Right ventricle myocardium superior (tissue), 1 donor: Measurements from ENCODE around the gene DOCK9. TPM values are rescaled to one million over a fixed set of nuclear protein-coding genes. Genes with fewer than 3 reads are reported as not detected.
A peak's percentile ranks its signal among the peaks of the same experiment; 100 is the strongest.

Source experiments
- ATAC-seq: fragments of 200-7000 bp; cut with Tn5 transposase; one replicate; pipeline ENCODE4 v1.9.1; 2020; ENCODE audit warnings: mild to moderate bottlenecking; ENCODE audit not compliant: poor library complexity
- DNase-seq: peaks from one replicate; pipeline ENCODE4 v3.0.0-alpha.2; 2020
- intact Hi-C: fragments of 100-400 bp; cut with DNase I; formaldehyde crosslinking; loops from one replicate; pipeline ENCODE4 v1.11.2; 2022
- long read RNA-seq: library from polyadenylated mRNA; unstranded; transcript quantifications from one replicate; pipeline ENCODE4 v2.0.0, GENCODE V29; 2021
- total RNA-seq: library from RNA; stranded (reverse); fragmentation: NEBNext Ultra II Directional; extraction: Animal tissue kit (Norgen Biotek cat#: 25700); gene quantifications from one replicate; pipeline ENCODE4 v1.2.1, GENCODE V29; 2021
- donor health status: DM: no; HTN: yes; CAD: no; lungs with severe emphysema.

Gene DOCK9
- total RNA-seq, result 28.3 TPM
- long read RNA-seq, partial matches to known transcripts, result 9 of 12 reads
- long read RNA-seq, other reads (novel, unspliced or antisense), result 3 of 12 reads

GRCh38 chr13:98977568-98978265 is at the start of gene DOCK9:
TSS of gene DOCK9 (minus strand) at chr13:98978064. CDS start at chr13:98977909, 155 bp downstream.
- DNase-seq (peak; percentile 83), ATAC-seq (peak; percentile 92)
- intact Hi-C loops, result loop anchor here (10.0 kb wide), 1 partner anchor 47 kb away; no protein-coding TSS in a partner anchor

DNA sequence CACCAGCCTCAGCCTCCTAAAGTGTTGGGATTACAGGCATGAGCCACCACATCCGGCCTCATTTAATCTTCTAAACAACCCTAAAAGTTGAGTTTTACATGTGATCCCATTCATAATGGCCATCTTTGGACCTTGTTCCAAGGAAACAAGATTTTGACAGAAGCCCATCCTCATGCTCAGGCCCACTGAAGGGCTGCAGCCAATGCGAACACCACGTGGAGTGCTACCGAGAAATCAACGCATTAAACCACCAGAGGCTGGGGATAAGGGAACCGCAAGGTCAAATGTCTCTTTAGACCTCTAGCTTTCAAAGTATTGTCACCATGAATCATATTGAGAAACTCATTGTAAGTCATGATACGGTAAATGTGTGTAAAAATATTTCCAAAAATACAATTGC is 49.4 kb upstream of the DOCK9 start:
- intact Hi-C loops, result loop anchor here (10.0 kb wide), 1 partner anchor 52 kb away; the partner anchor contains the start of gene DOCK9
- DNase-seq (no peak), ATAC-seq (no peak)

DNA sequence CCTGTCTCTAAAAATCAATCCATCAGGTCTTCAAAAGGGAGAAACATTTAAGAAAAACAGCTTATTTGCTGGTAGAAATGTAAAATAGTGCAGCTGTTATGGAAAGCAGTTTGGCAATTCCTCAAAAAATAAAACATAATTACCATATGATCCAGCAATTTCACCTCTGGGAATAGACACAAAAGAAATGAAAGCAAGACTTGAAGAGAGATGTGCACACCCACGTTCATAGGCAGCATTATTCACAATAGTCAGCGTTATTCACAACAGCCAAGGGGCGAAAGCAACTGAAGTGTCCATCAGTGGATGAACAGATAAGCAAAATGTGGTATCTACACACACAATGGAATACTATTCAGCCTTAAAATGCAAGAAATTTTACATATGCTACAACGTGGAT is 45.1 kb upstream of the DOCK9 start:
- ATAC-seq (no peak), DNase-seq (no peak)
- intact Hi-C loops, result loop anchor here (10.0 kb wide), 1 partner anchor 48 kb away; the partner anchor contains the start of gene DOCK9

DNA sequence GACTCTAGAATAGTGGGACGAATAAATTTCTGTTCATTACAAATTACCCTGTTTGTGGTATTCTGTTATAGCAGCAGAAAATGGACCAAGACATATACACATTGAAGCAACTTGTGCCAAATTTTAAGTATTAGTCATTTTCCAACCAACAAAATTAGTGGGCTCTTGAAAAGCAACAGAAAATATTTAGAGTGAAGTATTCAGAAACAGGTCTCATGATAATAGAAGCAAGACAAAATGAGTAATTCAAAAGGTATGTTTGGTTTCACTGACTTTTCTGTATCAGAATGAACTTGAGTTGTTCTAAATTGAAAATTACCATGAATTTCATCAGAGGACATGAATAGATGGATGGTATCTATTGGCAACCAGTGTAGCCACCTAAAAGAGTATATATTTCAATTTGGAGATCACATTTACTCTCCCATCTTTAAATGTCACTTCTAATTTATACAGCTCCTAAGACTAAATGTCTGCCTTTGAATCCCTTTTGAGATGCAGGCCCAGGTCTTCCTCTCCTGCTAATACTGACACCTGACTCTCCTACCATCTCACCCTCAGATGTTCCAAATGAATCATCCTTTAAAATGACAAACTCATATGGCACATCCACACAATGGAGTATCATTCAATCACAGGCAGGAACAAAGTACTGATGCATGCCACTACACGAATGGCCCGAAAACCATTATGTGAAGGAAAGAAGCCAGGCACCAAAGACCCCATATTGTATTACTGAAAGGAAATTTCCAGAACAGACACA is 40.7 kb upstream of the DOCK9 start:
- DNase-seq, result no peak
- ATAC-seq, result no peak
- intact Hi-C loops, result no loop called here

GRCh38 chr13:99015606-99016490 is 38.0 kb upstream of the DOCK9 start:
- no peak for ATAC-seq
- intact Hi-C loops, result no loop called here
- DNase-seq, result no peak

GRCh38 chr13:99014522-99014921 is 36.7 kb upstream of the DOCK9 start:
- no peak for DNase-seq
- no peak for ATAC-seq
- intact Hi-C loops, result no loop called here

- intact Hi-C loops, result no loop called here
- DNase-seq, result no peak
Observed at GRCh38 chr13:99013951-99014350, 36.1 kb upstream of the DOCK9 start.

GRCh38 chr13:99012539-99012938 is 34.7 kb upstream of the DOCK9 start:
- no peak for ATAC-seq
- DNase-seq, result no peak
- intact Hi-C loops, result no loop called here

More at GRCh38 chr13:99013951-99014350, 36.1 kb upstream of the DOCK9 start:
- ATAC-seq, result no peak

DNA sequence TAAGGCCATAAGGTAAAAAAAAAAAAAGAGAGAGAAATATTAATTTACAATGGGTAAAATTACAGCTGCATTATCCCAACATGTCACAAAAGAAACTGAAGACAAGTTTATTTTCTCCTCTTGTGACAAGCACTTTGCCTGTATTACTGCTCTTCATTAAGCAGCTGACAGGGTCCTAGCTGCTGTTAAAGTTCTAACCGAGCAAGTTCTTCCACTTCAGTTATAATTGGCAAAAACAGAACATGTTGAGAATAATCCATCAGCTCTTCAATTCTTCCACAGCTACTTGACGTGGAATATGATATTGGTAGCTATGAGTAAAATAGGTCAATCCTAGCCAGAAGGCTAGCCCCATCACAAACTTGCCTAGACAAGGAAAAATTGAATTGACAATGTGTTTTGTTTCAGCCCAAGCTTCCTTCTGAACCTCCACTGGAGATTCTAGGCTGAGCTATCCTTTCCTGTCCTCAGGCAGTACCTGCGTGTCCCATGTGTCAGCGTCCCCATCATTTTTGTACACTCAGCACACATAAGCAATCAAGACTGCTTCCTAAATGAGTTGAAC is 32.2 kb upstream of the DOCK9 start:
- DNase-seq (no peak), ATAC-seq (no peak)
- intact Hi-C loops, result no loop called here

- intact Hi-C loops, result no loop called here
- ATAC-seq, result no peak
Observed at GRCh38 chr13:99008577-99008976, 30.7 kb upstream of the DOCK9 start.

GRCh38 chr13:99007414-99007986 is 29.6 kb upstream of the DOCK9 start:
- ATAC-seq (no peak), DNase-seq (no peak)
- intact Hi-C loops, result no loop called here

More at GRCh38 chr13:99008577-99008976, 30.7 kb upstream of the DOCK9 start:
- DNase-seq, result no peak

GRCh38 chr13:99005609-99006008 is 27.7 kb upstream of the DOCK9 start:
- DNase-seq (no peak), ATAC-seq (no peak)
- intact Hi-C loops, result no loop called here

DNA sequence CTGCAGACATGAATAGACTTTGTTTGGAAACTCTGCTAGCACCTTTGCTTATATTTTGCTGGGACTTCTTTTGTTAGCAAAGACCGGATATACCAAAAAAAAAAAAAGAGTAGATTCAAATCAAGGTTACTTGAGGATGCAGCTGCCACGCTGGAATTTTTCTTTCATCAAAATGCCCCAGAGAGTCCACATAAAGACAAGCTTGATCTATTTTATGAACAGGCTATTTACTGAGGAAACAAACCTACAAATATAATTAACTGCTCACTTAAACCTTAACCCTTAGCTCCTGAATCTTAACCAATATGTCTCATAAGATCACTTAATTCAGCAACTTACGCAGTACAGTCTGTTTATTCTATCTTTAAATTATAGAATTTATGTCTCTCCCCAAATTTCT is 27.1 kb upstream of the DOCK9 start:
- ATAC-seq (no peak), DNase-seq (no peak)
- intact Hi-C loops, result no loop called here

DNA sequence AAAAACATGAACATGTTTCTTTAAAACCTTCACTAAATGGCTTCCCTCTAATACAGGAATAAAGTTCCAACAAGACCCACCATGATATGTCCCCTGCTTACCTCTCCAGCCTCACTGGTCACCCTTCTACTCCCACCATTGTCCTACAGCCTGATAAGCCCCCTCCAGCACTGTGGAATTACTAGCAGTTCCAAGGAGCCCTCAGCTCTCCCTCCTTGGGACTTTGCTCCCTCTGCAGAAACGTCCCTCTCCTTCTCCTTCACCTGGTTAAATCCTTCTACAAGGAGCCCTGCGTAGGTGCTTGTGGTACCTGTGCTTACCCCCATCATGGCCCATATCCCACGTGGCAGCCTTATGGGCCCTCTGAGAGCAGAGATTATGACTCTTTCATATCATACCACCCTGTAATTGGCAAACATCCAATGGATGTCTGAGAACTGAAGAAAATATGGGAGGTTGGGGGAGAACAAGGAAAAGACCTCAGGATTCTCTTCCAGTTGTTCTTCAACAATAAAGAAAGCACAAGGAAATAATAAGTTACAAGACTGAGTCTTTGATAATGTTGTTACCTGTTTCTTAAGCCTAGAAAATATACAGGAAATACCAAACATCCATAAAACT is 26.1 kb upstream of the DOCK9 start:
- intact Hi-C loops, result no loop called here
- ATAC-seq, result no peak
- DNase-seq, result no peak

- ATAC-seq (no peak), DNase-seq (no peak)
- intact Hi-C loops, result no loop called here
Observed at GRCh38 chr13:99003186-99003585, 25.3 kb upstream of the DOCK9 start.

GRCh38 chr13:99002172-99002710 is 24.4 kb upstream of the DOCK9 start:
- no peak for DNase-seq
- no peak for ATAC-seq
- intact Hi-C loops, result no loop called here

- DNase-seq, result no peak
Observed at GRCh38 chr13:99000137-99000536, 22.3 kb upstream of the DOCK9 start.

DNA sequence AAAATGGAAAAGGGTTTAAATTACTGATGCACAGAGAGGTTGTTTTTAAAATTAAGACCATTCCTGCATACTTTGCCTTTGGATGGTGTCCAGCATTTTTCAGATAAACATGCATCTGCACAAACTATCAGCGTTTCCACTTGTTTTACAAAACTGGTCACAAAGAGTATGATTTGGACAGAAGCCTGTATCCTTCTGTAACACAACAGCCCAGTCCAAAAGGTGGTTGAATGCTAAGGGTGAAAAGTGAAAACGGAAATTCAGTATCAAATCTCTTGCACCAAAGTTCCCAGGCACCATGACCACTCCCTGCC is 21.7 kb upstream of the DOCK9 start:
- DNase-seq, result no peak
- peak; percentile 52 for ATAC-seq
- intact Hi-C loops, result no loop called here

More at GRCh38 chr13:99000137-99000536, 22.3 kb upstream of the DOCK9 start:
- ATAC-seq, result no peak
- intact Hi-C loops, result no loop called here
